T-helper 2 cell treated with Interferon-gamma antibody and Interleukin-4, amounts not matched to agents 5 μg/mL and 100 μg/mL, for 36 hours (primary cell): ENCODE measurements around the gene ZNF622.
A peak's percentile ranks its signal among the peaks of the same experiment; 100 is the strongest.

Source experiments
- DNase-seq: peaks from one replicate; pipeline ENCODE4 v3.0.0; 2021; ENCODE audit warnings: low spot score
- H3K27ac Mint-ChIP-seq: one replicate; pipeline ENCODE4 v1.8.0; 2021; ENCODE audit warnings: mild to moderate bottlenecking, mixed read lengths
- H3K27me3 Mint-ChIP-seq: one replicate; pipeline ENCODE4 v1.8.0; 2021; ENCODE audit warnings: low read depth, mixed read lengths
- H3K36me3 Mint-ChIP-seq: one replicate; pipeline ENCODE4 v1.8.0; 2021; ENCODE audit warnings: low read depth, mixed read lengths
- H3K4me1 Mint-ChIP-seq: one replicate; pipeline ENCODE4 v1.8.0; 2021; ENCODE audit warnings: low read depth, mixed read lengths
- H3K4me3 Mint-ChIP-seq: one replicate; pipeline ENCODE4 v1.8.0; 2022; ENCODE audit warnings: mild to moderate bottlenecking, moderate library complexity, mixed read lengths
- H3K9me3 Mint-ChIP-seq: one replicate; pipeline ENCODE4 v1.8.0; 2021; ENCODE audit warnings: mixed read lengths

The ZNF622 gene

GRCh38 chr5:16464664-16465543 is 696 bp downstream of the ZNF622 start:
- H3K27ac Mint-ChIP-seq, result peak overlapping the region; percentile 92
- peaks cover 56% of the 10 kb centered on the region for H3K4me1 Mint-ChIP-seq
- peak overlapping the region; percentile 89 for H3K4me3 Mint-ChIP-seq
- peaks cover 53% of the 10 kb centered on the region for H3K36me3 Mint-ChIP-seq
- H3K27me3 Mint-ChIP-seq, result no peaks in the 10 kb centered on the region
- H3K9me3 Mint-ChIP-seq, result no peaks in the 10 kb centered on the region
- DNase-seq, result no peak

- peaks cover 61% of the 10 kb centered on the region for H3K4me1 Mint-ChIP-seq
- H3K9me3 Mint-ChIP-seq, result no peaks in the 10 kb centered on the region
- H3K36me3 Mint-ChIP-seq, result peaks cover 58% of the 10 kb centered on the region
- peak overlapping the region; percentile 92 for H3K27ac Mint-ChIP-seq
- H3K27me3 Mint-ChIP-seq, result no peaks in the 10 kb centered on the region
- H3K4me3 Mint-ChIP-seq, result peak overlapping the region; percentile 89
- no peak for DNase-seq
Measured at GRCh38 chr5:16464231-16464630, 1.4 kb downstream of the ZNF622 start.

- Mint-ChIP-seq H3K27ac (no peak overlapping the region), H3K4me3 (peak overlapping the region; percentile 14), H3K36me3 (peaks cover 66% of the 10 kb centered on the region), H3K27me3 (no peaks in the 10 kb centered on the region), H3K9me3 (no peaks in the 10 kb centered on the region), H3K4me1 (peaks cover 58% of the 10 kb centered on the region)
- no peak for DNase-seq
Measured at GRCh38 chr5:16461782-16462181, 3.8 kb downstream of the ZNF622 start.

GRCh38 chr5:16461026-16461425 is 4.6 kb downstream of the ZNF622 start:
- Mint-ChIP-seq H3K9me3 (no peaks in the 10 kb centered on the region), H3K27me3 (no peaks in the 10 kb centered on the region), H3K36me3 (peaks cover 73% of the 10 kb centered on the region), H3K4me3 (peak overlapping the region; percentile 13), H3K27ac (no peak overlapping the region), H3K4me1 (peaks cover 60% of the 10 kb centered on the region)
- no peak for DNase-seq

- H3K27ac Mint-ChIP-seq, result peak overlapping the region; percentile 18
- peaks cover 71% of the 10 kb centered on the region for H3K36me3 Mint-ChIP-seq
- no peak for DNase-seq
- peaks cover 64% of the 10 kb centered on the region for H3K4me1 Mint-ChIP-seq
- no peaks in the 10 kb centered on the region for H3K9me3 Mint-ChIP-seq
- H3K4me3 Mint-ChIP-seq, result peak overlapping the region; percentile 2
- no peaks in the 10 kb centered on the region for H3K27me3 Mint-ChIP-seq
Measured at GRCh38 chr5:16459451-16459850, 6.1 kb downstream of the ZNF622 start.

GRCh38 chr5:16457853-16458252 is 7.7 kb downstream of the ZNF622 start:
- H3K4me1 Mint-ChIP-seq, result peaks cover 51% of the 10 kb centered on the region
- H3K36me3 Mint-ChIP-seq, result peaks cover 66% of the 10 kb centered on the region
- H3K4me3 Mint-ChIP-seq, result no peak overlapping the region
- H3K27me3 Mint-ChIP-seq, result no peaks in the 10 kb centered on the region
- peak; percentile 40 for DNase-seq
- no peaks in the 10 kb centered on the region for H3K9me3 Mint-ChIP-seq
- peak overlapping the region; percentile 0 for H3K27ac Mint-ChIP-seq

GRCh38 chr5:16457451-16457850 is 8.1 kb downstream of the ZNF622 start:
- Mint-ChIP-seq H3K27ac (no peak overlapping the region), H3K36me3 (peaks cover 66% of the 10 kb centered on the region), H3K9me3 (no peaks in the 10 kb centered on the region), H3K4me1 (peaks cover 48% of the 10 kb centered on the region), H3K27me3 (no peaks in the 10 kb centered on the region), H3K4me3 (no peak overlapping the region)
- DNase-seq, result no peak

- H3K4me3 Mint-ChIP-seq, result no peak overlapping the region
- DNase-seq, result peak; percentile 35
- peaks cover 64% of the 10 kb centered on the region for H3K36me3 Mint-ChIP-seq
- H3K27me3 Mint-ChIP-seq, result no peaks in the 10 kb centered on the region
- peak overlapping the region; percentile 64 for H3K27ac Mint-ChIP-seq
- H3K9me3 Mint-ChIP-seq, result no peaks in the 10 kb centered on the region
- H3K4me1 Mint-ChIP-seq, result peaks cover 39% of the 10 kb centered on the region
Measured at GRCh38 chr5:16456103-16456832, 9.3 kb downstream of the ZNF622 start.

GRCh38 chr5:16455668-16456067 is 9.9 kb downstream of the ZNF622 start:
- Mint-ChIP-seq H3K4me3 (no peak overlapping the region), H3K27ac (peak overlapping the region; percentile 64), H3K9me3 (no peaks in the 10 kb centered on the region), H3K36me3 (peaks cover 64% of the 10 kb centered on the region), H3K4me1 (peaks cover 33% of the 10 kb centered on the region), H3K27me3 (no peaks in the 10 kb centered on the region)
- no peak for DNase-seq

- Mint-ChIP-seq H3K27me3 (no peaks in the 10 kb centered on the region), H3K36me3 (peaks cover 67% of the 10 kb centered on the region), H3K4me1 (peaks cover 26% of the 10 kb centered on the region), H3K27ac (no peak overlapping the region), H3K4me3 (no peak overlapping the region), H3K9me3 (no peaks in the 10 kb centered on the region)
- no peak for DNase-seq
Measured at GRCh38 chr5:16454686-16455085, 10.9 kb downstream of the ZNF622 start.

- H3K9me3 Mint-ChIP-seq, result no peaks in the 10 kb centered on the region
- peaks cover 70% of the 10 kb centered on the region for H3K36me3 Mint-ChIP-seq
- no peak overlapping the region for H3K27ac Mint-ChIP-seq
- H3K27me3 Mint-ChIP-seq, result no peaks in the 10 kb centered on the region
- H3K4me3 Mint-ChIP-seq, result no peak overlapping the region
- no peak for DNase-seq
- H3K4me1 Mint-ChIP-seq, result peaks cover 21% of the 10 kb centered on the region
Measured at GRCh38 chr5:16453609-16454008, 12.0 kb downstream of the ZNF622 start.

- DNase-seq, result no peak
- Mint-ChIP-seq H3K27ac (no peak overlapping the region), H3K4me3 (no peak overlapping the region), H3K9me3 (no peaks in the 10 kb centered on the region), H3K4me1 (peaks cover 2% of the 10 kb centered on the region), H3K36me3 (peaks cover 66% of the 10 kb centered on the region), H3K27me3 (no peaks in the 10 kb centered on the region)
Measured at GRCh38 chr5:16450163-16450562, 15.4 kb downstream of the ZNF622 start.

- Mint-ChIP-seq H3K27ac (no peak overlapping the region), H3K4me1 (no peaks in the 10 kb centered on the region), H3K27me3 (no peaks in the 10 kb centered on the region), H3K9me3 (no peaks in the 10 kb centered on the region), H3K4me3 (no peak overlapping the region), H3K36me3 (peaks cover 47% of the 10 kb centered on the region)
- DNase-seq, result no peak
Measured at GRCh38 chr5:16446993-16447392, 18.6 kb downstream of the ZNF622 start.

- no peak overlapping the region for H3K27ac Mint-ChIP-seq
- no peaks in the 10 kb centered on the region for H3K4me1 Mint-ChIP-seq
- H3K4me3 Mint-ChIP-seq, result no peak overlapping the region
- DNase-seq, result no peak
- no peaks in the 10 kb centered on the region for H3K9me3 Mint-ChIP-seq
- no peaks in the 10 kb centered on the region for H3K36me3 Mint-ChIP-seq
- peaks cover 5% of the 10 kb centered on the region for H3K27me3 Mint-ChIP-seq
Measured at GRCh38 chr5:16437977-16438376, 27.6 kb downstream of the ZNF622 start.
